HPDE6-E6E7 (cell line): ENCODE data around the gene LAMA1.

Source experiments
- DNase-seq: peaks from one replicate; pipeline ENCODE4 v3.0.0; 2011; ENCODE audit warnings: missing footprints; ENCODE audit errors: extremely low spot score

Gene LAMA1

GRCh38 chr18:6983366-6983765, 134.2 kb downstream of the LAMA1 start:
- no peak for DNase-seq

GRCh38 chr18:6982398-6982797, 135.2 kb downstream of the LAMA1 start:
- no peak for DNase-seq

- DNase-seq = no peak
These were observed 137.2 kb downstream of the LAMA1 start for GRCh38 chr18:6980363-6980762.

- no peak for DNase-seq
These were observed 137.6 kb downstream of the LAMA1 start for GRCh38 chr18:6979954-6980353.

GRCh38 chr18:6976935-6977334, 140.7 kb downstream of the LAMA1 start:
- no peak for DNase-seq

- no peak for DNase-seq
These were observed 142.5 kb downstream of the LAMA1 start for GRCh38 chr18:6975084-6975483.

GRCh38 chr18:6971823-6972478, 145.6 kb downstream of the LAMA1 start:
- no peak for DNase-seq

- no peak for DNase-seq
These were observed 154.0 kb downstream of the LAMA1 start for GRCh38 chr18:6963452-6964097.

GRCh38 chr18:6962571-6963451, 154.8 kb downstream of the LAMA1 start:
- no peak for DNase-seq

GRCh38 chr18:6961331-6961730, 156.3 kb downstream of the LAMA1 start:
- no peak for DNase-seq

- no peak for DNase-seq
These were observed 156.9 kb downstream of the LAMA1 start for GRCh38 chr18:6960656-6961055.

- DNase-seq = no peak
These were observed 157.5 kb downstream of the LAMA1 start for GRCh38 chr18:6960124-6960523.

- no peak for DNase-seq
These were observed 158.5 kb downstream of the LAMA1 start for GRCh38 chr18:6959110-6959509.

GRCh38 chr18:6956999-6957398, 160.6 kb downstream of the LAMA1 start:
- DNase-seq = no peak

- no peak for DNase-seq
These were observed 161.1 kb downstream of the LAMA1 start for GRCh38 chr18:6956495-6956894.

- no peak for DNase-seq
These were observed 162.3 kb downstream of the LAMA1 start for GRCh38 chr18:6955304-6955703.

GRCh38 chr18:6954501-6954900, 163.1 kb downstream of the LAMA1 start:
- no peak for DNase-seq

GRCh38 chr18:6951336-6952090, 166.1 kb downstream of the LAMA1 start:
- DNase-seq = no peak

GRCh38 chr18:6950641-6951040, 167.0 kb downstream of the LAMA1 start:
- DNase-seq = no peak

GRCh38 chr18:6949800-6950586, 167.6 kb downstream of the LAMA1 start:
- no peak for DNase-seq
